Sigmoid colon (tissue), 4 donors: Measurements from ENCODE around the gene PPP1R14B.

Source experiments
- CTCF ChIP-seq, 4 experiments: fragments of 450-650 bp in 3 of 4; fragments of 200-600 bp in 1 of 4; IDR thresholded peaks; one replicate each; pipeline ENCODE4 v1.5.1; 2016 to 2019; ENCODE audit warnings: antibody characterized with exemption in 4 of 4, mild to moderate bottlenecking in 3 of 4, moderate library complexity in 2 of 4
- POLR2A ChIP-seq, 2 donors: fragments of 450-650 bp; IDR thresholded peaks; one replicate each; pipeline ENCODE4 v1.6.1; 2016; ENCODE audit warnings: antibody characterized with exemption in 2 of 2, mild to moderate bottlenecking in 2 of 2, moderate library complexity in 2 of 2
- POLR2AphosphoS5 ChIP-seq, 4 donors: sonication (generic); formaldehyde crosslinking; IDR thresholded peaks; one replicate each; pipeline ENCODE4 v1.6.1; 2017; ENCODE audit warnings: antibody characterized with exemption in 4 of 4

GRCh38 chr11:64252003-64252872 is 5.5 kb upstream of the PPP1R14B start:
- TF ChIP-seq POLR2AphosphoS5 (IDR thresholded peaks at IDR 0.05), result no peak
- peak in 1 of 2 donors; percentile 49 for TF ChIP-seq POLR2A (IDR thresholded peaks at IDR 0.05)
- peak; percentile 13 to 41 (median 34) for TF ChIP-seq CTCF (IDR thresholded peaks at IDR 0.05)
